Fibroblast of the conjunctiva (primary cell): ENCODE data around the gene CERCAM.
"Not testable (repeated sequence)": the region's sequence is repeated elsewhere in the genome, so short reads cannot be mapped to it uniquely, and the experiment has no call there.

ENCODE experiments used
- DNase-seq: peaks from one replicate; pipeline ENCODE4 v3.0.0-alpha.2; 2010; ENCODE audit warnings: low read depth

CERCAM gene

DNA sequence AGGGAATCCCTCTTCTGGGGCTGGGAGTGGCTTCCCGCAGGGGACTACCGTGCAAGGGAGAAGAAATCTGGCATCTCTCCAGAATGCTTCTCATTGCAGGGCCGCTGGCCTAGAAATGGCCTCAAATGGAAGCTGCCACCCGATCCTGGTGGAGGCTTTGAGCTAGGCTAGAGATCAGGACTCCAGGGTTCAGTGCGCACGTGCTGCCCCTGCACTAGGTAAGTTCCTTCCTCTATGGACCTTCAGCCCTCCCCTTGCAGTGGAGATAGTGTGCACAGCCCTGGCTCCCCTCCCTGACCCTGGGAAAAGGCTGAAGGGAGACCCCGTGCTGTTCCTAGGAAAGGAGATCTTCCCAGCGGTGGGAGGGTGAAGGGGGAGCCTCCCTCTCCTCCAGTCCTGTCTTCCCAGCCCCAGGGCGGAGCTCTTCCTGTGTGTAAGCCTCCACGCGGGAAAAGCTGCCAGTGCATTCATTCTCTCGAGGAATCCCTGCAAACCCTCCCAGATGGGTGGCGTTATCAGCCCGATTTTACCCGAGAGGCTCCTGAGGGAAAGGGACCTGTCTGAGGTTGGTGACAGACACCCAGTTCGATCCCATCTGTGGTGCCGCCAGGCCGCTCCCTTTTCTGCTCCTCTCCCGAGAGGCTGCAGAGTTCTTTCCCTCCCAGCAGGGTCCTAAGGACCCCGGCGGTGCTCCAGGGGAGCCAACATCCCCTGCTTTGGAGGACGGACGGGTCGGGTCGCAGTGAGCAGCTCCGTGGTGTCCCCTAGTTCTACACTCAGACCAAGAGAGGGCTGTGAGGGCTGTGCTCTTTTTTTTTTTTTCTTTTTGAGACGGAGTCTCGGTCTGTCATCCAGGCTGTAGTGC is 1.4 kb upstream of the CERCAM start:
- DNase-seq: no peak

GRCh38 chr9:128420060-128420650 is 502 bp upstream of the CERCAM start:
- no peak for DNase-seq

DNA sequence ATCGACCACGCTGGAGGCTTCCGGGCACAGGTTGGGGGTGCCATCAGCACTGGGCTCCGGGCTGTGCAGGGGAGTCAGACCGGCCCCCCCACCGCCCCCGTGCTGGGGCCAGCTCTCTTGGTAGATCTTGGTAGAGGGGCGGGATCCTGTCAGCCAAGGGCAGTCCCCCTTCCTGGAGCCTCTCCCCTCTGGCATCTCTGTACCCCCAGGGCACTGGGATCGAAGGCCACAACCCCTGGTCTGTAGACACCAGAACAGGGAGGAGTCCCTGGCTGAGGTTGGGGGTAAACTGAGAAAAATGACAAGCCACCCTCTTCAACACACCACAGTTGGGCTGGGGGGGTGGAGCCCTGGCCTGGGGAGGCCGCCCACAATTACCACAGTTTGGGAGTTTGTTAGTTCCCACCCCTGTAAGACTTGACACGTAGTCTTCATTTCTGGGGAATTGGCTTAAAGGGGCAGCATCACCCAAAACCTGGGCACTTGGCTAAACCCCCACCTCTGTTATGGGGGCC is 882 bp downstream of the CERCAM start:
- no peak for DNase-seq

- DNase-seq: not testable (repeated sequence)
Observed at GRCh38 chr9:128422022-128422782, 1.5 kb downstream of the CERCAM start.

DNA sequence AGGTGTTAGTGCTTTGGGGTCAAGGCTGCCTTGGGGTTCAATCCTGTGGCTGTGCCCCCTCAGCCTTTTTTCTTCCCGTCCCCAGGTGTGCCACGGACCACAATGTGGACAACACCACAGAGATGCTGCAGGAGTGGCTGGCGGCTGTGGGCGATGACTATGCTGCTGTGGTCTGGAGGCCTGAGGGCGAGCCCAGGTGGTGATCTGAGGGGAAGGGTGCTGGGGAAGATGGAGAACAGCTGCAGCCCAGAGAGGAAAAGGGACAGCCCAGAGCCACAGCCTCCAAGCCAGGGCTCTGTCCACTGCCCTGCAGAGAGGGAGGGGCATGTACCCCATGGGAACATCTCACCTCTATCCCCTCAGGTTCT is 2.1 kb downstream of the CERCAM start:
- DNase-seq: no peak

GRCh38 chr9:128423356-128423755 is 2.7 kb downstream of the CERCAM start:
- DNase-seq: not testable (repeated sequence)

DNA sequence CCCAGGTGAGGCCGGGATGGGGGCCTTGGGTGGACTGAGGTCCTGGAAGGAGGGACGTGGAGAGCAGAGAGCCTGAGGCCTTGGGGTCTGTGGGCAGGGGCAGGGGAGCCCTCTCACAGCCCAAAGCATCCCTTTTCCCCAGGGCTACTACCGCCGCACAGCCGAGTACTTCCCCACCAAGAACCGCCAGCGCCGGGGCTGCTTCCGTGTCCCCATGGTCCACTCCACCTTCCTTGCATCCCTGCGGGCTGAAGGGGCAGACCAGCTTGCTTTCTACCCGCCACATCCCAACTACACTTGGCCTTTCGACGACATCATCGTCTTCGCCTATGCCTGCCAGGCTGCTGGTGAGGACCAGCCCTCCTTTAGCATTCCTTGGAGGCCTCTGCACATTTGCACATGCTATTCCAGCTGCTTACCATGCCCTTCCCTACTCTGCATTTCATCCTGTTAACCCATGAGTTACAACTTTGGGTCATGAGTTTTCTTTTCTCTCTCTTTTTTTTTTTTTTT is 3.7 kb downstream of the CERCAM start:
- no peak for DNase-seq

- no peak for DNase-seq
Observed at GRCh38 chr9:128428644-128429512, 8.2 kb downstream of the CERCAM start.

DNA sequence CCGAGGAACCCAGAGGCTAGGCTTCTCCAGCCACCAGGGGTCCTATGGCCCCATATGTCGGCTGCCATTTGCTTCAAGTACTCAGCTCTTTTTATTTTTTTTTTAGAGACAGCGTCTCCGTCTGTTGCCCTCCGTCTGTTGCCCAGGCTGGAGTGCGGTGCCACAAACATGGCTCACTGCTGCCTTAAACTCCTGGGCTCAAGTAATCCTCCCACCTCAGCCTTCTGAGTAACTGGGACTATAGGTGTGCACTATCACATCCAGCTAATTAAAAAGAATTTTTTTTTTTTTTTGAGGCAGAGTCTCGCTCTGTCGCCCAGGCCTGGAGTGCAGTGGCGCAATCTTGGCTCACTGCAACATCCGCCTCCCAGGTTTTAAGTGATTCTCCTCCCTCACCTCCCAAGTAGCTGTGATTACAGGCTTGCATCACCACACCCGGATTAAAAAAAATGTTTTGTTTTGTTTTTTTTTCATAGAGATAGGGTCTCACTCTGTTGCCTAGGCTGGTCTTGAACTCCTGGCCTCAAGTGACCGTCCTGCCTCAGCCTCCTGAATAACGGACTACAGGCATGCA is 8.9 kb downstream of the CERCAM start:
- no peak for DNase-seq

- DNase-seq: no peak
Observed at GRCh38 chr9:128431207-128431606, 10.6 kb downstream of the CERCAM start.

DNA sequence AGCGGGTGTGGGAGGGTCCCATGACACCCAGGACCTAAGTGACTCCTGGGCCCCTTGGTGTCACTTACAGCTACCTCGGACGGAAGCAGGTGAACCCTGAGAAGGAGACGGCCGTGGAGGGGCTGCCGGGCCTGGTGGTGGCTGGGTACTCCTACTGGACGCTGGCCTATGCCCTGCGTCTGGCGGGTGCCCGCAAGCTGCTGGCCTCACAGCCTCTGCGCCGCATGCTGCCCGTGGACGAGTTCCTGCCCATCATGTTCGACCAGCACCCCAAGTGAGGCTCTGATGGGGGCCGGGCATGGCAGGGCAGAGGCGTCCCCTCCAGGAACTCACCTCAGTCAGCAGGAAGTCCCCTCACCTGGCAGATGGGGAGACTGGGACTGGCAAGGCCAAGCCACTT is 13.7 kb downstream of the CERCAM start:
- no peak for DNase-seq

DNA sequence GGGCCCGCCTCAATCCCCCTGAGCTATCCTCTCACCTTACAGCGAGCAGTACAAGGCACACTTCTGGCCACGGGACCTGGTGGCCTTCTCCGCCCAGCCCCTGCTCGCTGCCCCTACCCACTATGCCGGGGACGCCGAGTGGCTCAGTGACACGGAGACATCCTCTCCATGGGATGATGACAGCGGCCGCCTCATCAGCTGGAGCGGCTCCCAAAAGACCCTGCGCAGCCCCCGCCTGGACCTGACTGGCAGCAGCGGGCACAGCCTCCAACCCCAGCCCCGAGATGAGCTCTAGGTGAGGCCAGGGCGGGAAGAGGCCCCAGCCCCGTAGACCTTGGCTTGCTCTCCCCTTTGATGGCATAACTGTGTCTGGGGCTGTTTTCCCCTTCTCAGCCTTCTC is 15.0 kb downstream of the CERCAM start:
- DNase-seq: no peak

DNA sequence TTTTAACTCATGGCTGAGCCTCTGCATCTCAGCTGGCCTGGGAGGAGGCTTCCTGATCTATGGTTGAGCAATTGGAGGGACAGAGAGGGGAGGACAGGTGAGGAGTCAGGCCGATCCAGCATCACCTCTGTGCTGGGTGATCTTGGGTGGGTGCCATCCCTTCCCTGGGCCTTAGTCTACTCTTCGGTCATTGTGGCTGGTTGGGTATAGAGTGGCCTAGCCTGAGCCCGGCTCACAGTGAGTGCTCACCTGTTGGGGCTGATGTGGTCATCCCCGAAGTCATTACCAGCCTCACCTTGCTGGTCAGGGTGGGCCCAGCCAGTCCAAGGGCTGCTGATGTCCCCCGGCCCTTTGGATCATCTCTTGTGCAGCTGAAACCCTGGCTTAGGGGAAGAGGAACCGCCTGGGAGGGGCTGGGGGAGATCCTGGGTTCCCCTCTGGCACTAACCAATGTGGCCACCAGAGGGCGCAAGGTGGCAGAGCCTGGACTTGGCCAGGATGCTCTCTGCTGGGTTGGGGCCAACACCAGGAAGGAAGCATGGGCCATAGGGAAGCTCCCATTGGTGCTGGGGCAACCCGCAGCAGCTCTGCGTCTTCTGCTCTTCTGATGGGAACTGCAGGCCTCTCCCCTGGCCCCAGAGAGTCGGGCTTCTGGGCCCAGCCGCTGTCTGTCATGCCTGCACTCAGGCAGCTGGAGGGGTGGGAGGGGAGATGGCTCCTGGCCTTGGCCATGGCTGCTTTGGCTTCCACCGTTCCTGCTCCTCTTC is 17.9 kb downstream of the CERCAM start:
- peak; percentile 64 for DNase-seq

GRCh38 chr9:128439273-128439672 is 18.6 kb downstream of the CERCAM start:
- no peak for DNase-seq

DNA sequence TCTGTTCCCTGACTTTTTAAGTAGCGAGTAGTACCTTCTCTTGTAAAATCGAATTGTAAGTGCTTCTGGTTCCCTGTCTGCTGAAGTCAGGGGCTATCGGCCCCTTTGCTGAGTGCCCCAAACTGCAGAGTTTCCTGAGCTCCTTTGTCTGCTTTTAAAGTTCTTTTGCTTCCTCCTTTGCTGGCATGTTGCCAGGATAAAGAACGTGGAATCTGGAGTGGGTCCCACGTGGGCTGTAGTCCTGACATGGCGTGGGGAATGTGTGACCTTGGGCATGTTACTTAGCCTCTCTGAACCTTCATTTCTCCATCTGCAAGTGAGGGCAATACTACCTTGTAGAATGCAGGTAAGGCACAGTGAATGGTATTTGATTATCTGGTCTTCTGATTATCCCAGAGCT is 21.5 kb downstream of the CERCAM start:
- DNase-seq: no peak

GRCh38 chr9:128446505-128446904 is 25.8 kb downstream of the CERCAM start:
- DNase-seq: not testable (repeated sequence)

GRCh38 chr9:128448746-128449145 is 28.1 kb downstream of the CERCAM start:
- no peak for DNase-seq

- DNase-seq: no peak
Observed at GRCh38 chr9:128454991-128455390, 34.3 kb downstream of the CERCAM start.

GRCh38 chr9:128455849-128456612 is 35.4 kb downstream of the CERCAM start, which contains the start of gene ODF2:
Gene ODF2, plus strand, starts transcription at chr9:128456006. Its CDS starts 86 bp downstream, at chr9:128456092.
- peak; percentile 91 for DNase-seq
